OCI-LY1 (cell line): ENCODE results near the gene ERICH6.
A peak's percentile ranks its signal among the peaks of the same experiment; 100 is the strongest.

Source experiments
- H2AFZ ChIP-seq: fragments of 200-600 bp; sonication (generic), shearing (Covaris generic); 2 replicates; pipeline ENCODE4 v1.6.0; 2014; ENCODE audit warnings: antibody characterized with exemption, mild to moderate bottlenecking, low read length
- H3F3A ChIP-seq: fragments of 200-600 bp; sonication (generic), shearing (Covaris generic); 2 replicates; pipeline ENCODE4 v1.6.0; 2014; ENCODE audit warnings: mild to moderate bottlenecking, antibody characterized with exemption, low read length, moderate library complexity; ENCODE audit not compliant: insufficient read depth
- H3K27ac ChIP-seq: fragments of 200-600 bp; sonication (generic); 2 replicates; pipeline ENCODE4 v1.5.1; 2014; ENCODE audit warnings: low read length, mixed run types, mild to moderate bottlenecking, low read depth; ENCODE audit not compliant: poor library complexity, severe bottlenecking
- H3K27me3 ChIP-seq: fragments of 200-600 bp; sonication (generic); 2 replicates; pipeline ENCODE4 v1.6.0; 2014; ENCODE audit warnings: antibody characterized with exemption, mild to moderate bottlenecking, low read length, moderate library complexity; ENCODE audit not compliant: insufficient read depth
- H3K36me3 ChIP-seq: fragments of 200-600 bp; sonication (generic); 2 replicates; pipeline ENCODE4 v1.6.1; 2014; ENCODE audit warnings: mild to moderate bottlenecking, antibody characterized with exemption, low read length, moderate library complexity, mixed read lengths; ENCODE audit not compliant: insufficient read depth
- H3K4me1 ChIP-seq: fragments of 200-600 bp; sonication (generic); 2 replicates; pipeline ENCODE4 v1.5.1; 2014; ENCODE audit warnings: mild to moderate bottlenecking, low read length, moderate library complexity; ENCODE audit not compliant: insufficient read depth, severe bottlenecking
- H3K4me2 ChIP-seq: fragments of 200-600 bp; sonication (generic), shearing (Covaris generic); 2 replicates; pipeline ENCODE4 v1.6.1; 2014; ENCODE audit warnings: low read length
- H3K4me3 ChIP-seq: fragments of 200-600 bp; sonication (generic); 2 replicates; pipeline ENCODE4 v1.5.1; 2014; ENCODE audit warnings: low read length, low read depth, mild to moderate bottlenecking, mixed read lengths; ENCODE audit not compliant: poor library complexity, severe bottlenecking
- H3K79me2 ChIP-seq: fragments of 200-600 bp; shearing (Covaris generic); 2 replicates; pipeline ENCODE4 v1.6.1; 2016; ENCODE audit warnings: mixed run types, low read length, mixed read lengths; ENCODE audit not compliant: insufficient read depth
- H3K9ac ChIP-seq: fragments of 200-600 bp; sonication (generic), shearing (Covaris generic); 2 replicates; pipeline ENCODE4 v1.6.1; 2014; ENCODE audit warnings: mild to moderate bottlenecking, low read length, mixed read lengths
- H3K9me2 ChIP-seq: fragments of 200-600 bp; sonication (generic), shearing (Covaris generic); 2 replicates; pipeline ENCODE4 v1.6.1; 2014; ENCODE audit warnings: low read depth, mild to moderate bottlenecking, low read length, mixed read lengths
- H3K9me3 ChIP-seq: fragments of 200-600 bp; shearing (Covaris generic); 2 replicates; pipeline ENCODE4 v1.6.1; 2014; ENCODE audit warnings: low read length, mixed read lengths
- H4K20me1 ChIP-seq: fragments of 200-600 bp; sonication (generic), shearing (Covaris generic); 2 replicates; pipeline ENCODE4 v1.6.0; 2016; ENCODE audit warnings: mild to moderate bottlenecking, low read length; ENCODE audit not compliant: insufficient read depth
- EZH2 ChIP-seq: fragments of 200-600 bp; sonication (generic), shearing (Covaris generic); IDR thresholded peaks from 2 replicates; pipeline ENCODE4 v1.8.0; 2017; ENCODE audit warnings: borderline replicate concordance, mixed run types, mild to moderate bottlenecking, antibody characterized with exemption, low read length, moderate library complexity, mixed read lengths
- TF ChIP-seq, protein P1 (sequence below): fragments of 200-600 bp; sonication (generic), shearing (Covaris generic); IDR thresholded peaks from 2 replicates; pipeline ENCODE4 v1.5.1; 2017; ENCODE audit warnings: mild to moderate bottlenecking, antibody characterized with exemption, low read length, moderate library complexity, mixed read lengths

ERICH6 gene

DNA sequence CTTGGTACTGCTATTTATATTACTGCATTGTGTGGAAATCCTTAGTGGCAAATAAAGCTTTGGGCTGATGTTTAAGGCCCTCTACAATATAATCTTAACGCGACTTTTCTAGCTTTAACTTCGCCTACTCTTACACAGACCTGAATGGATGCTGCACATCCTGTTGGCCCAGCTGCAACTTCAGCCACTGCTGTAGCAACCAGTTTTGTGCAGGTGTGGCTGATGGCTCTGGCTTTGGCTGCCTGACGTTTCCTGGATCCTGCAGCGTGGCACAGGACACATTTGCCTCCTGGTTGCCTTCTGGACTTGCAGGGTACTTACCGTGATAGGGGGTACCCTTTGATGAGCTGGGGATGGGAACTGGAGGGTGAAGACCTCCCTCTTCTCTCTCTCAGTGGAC lies 20.2 kb upstream of the ERICH6 start:
- peaks cover 22% of the 10 kb centered on the region for H3K4me1 ChIP-seq
- H3K79me2 ChIP-seq, result no peaks in the 10 kb centered on the region
- no peak overlapping the region; the same call in 1 of the 2 replicates for H3K4me2 ChIP-seq
- H3K9ac ChIP-seq, result no peak overlapping the region
- TF ChIP-seq EZH2, result no peak
- TF ChIP-seq, protein P1, sequence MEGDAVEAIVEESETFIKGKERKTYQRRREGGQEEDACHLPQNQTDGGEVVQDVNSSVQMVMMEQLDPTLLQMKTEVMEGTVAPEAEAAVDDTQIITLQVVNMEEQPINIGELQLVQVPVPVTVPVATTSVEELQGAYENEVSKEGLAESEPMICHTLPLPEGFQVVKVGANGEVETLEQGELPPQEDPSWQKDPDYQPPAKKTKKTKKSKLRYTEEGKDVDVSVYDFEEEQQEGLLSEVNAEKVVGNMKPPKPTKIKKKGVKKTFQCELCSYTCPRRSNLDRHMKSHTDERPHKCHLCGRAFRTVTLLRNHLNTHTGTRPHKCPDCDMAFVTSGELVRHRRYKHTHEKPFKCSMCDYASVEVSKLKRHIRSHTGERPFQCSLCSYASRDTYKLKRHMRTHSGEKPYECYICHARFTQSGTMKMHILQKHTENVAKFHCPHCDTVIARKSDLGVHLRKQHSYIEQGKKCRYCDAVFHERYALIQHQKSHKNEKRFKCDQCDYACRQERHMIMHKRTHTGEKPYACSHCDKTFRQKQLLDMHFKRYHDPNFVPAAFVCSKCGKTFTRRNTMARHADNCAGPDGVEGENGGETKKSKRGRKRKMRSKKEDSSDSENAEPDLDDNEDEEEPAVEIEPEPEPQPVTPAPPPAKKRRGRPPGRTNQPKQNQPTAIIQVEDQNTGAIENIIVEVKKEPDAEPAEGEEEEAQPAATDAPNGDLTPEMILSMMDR, result no peak
- no peak overlapping the region for H2AFZ ChIP-seq
- H4K20me1 ChIP-seq, result no peaks in the 10 kb centered on the region
- no peaks in the 10 kb centered on the region for H3K36me3 ChIP-seq
- H3K4me3 ChIP-seq, result no peak overlapping the region
- H3K27ac ChIP-seq, result no peak overlapping the region
- no peaks in the 10 kb centered on the region for H3K9me2 ChIP-seq
- no peaks in the 10 kb centered on the region for H3F3A ChIP-seq
- H3K9me3 ChIP-seq, result no peaks in the 10 kb centered on the region
- H3K27me3 ChIP-seq, result no peaks in the 10 kb centered on the region

DNA sequence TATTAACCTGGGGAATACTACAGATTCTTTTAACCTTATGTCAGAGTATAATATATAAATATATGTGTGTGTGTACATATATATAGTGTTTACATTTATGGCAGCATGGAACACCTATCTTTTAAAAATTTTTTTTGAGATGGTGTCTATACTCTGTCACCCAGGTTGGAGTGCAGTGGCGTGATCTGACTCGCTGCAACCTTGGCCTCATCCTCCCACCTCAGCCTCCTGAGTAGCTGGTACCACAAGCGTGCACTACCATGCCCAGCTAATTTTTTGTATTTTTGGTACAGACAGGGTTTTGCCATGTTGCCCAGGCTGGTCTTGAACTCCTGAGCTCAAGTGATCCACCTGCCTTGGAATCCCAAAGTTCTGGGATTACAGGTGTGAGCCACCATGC lies 18.5 kb upstream of the ERICH6 start:
- Histone ChIP-seq H3K9me2 (no peaks in the 10 kb centered on the region), H3K79me2 (no peaks in the 10 kb centered on the region), H3K4me1 (peaks cover 22% of the 10 kb centered on the region), H3K4me2 (no peak overlapping the region), H3F3A (no peaks in the 10 kb centered on the region), H3K9ac (no peak overlapping the region), H4K20me1 (no peaks in the 10 kb centered on the region), H3K36me3 (no peaks in the 10 kb centered on the region), H3K27ac (no peak overlapping the region), H3K27me3 (no peaks in the 10 kb centered on the region), H3K4me3 (no peak overlapping the region), H3K9me3 (no peaks in the 10 kb centered on the region), H2AFZ (no peak overlapping the region)
- no peak for TF ChIP-seq EZH2
- TF ChIP-seq, protein P1, result no peak

DNA sequence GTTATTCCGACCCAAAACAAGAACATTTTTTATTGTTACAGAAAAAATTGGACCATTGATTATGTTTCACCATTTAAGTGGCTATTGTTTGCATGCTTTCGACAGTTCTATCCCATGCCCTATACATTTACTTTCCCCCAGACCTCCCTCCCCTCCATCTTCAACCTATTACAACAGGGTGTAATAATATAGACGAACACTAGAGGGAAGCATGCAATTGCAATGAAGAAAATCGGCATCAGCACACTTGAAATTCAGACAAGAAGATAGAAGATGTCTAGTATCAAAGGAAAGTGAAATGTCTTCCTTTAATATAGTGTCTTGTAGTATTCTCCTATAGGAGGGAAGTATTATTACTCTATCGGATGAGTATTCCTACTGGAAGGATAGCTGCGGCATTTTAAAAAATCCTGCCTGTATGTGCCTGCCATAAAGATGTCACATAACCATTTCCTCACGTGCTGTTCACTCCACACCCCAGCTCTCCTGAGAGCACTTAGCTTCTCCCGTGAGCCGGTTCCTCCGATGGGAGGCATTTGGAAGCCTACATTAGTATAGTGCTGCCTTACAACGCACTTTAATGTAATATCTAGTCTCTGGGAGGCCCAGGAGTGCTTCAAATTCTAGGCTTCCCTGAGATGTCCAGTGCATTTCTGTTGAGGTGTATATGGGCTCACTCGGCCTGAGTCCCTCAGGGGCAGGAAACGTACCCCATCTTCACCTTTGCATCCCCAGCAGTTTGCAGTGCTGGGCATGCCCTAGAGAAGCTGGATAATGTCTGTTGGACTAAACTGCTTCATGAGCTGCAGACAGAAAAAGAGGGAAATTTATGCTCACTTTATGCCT lies 17.8 kb upstream of the ERICH6 start:
- H3K9me3 ChIP-seq, result no peaks in the 10 kb centered on the region
- H3K4me1 ChIP-seq, result peaks cover 22% of the 10 kb centered on the region
- peak overlapping the region; percentile 39; the same call in 1 of the 2 replicates for H3K9ac ChIP-seq
- H2AFZ ChIP-seq, result peak overlapping the region; percentile 50; the same call in 1 of the 2 replicates
- no peaks in the 10 kb centered on the region for H3K36me3 ChIP-seq
- no peaks in the 10 kb centered on the region for H3F3A ChIP-seq
- no peaks in the 10 kb centered on the region for H3K9me2 ChIP-seq
- peak overlapping the region; percentile 26 for H3K27ac ChIP-seq
- peak overlapping the region; percentile 46 for H3K4me2 ChIP-seq
- TF ChIP-seq EZH2, result no peak
- TF ChIP-seq, protein P1, result peak; percentile 96
- no peaks in the 10 kb centered on the region for H3K27me3 ChIP-seq
- no peak overlapping the region for H3K4me3 ChIP-seq
- H3K79me2 ChIP-seq, result no peaks in the 10 kb centered on the region
- no peaks in the 10 kb centered on the region for H4K20me1 ChIP-seq
